MCF 10A (cell line): ENCODE measurements around the gene WNK1. TPM values are rescaled to one million over a fixed set of nuclear protein-coding genes. Genes with fewer than 3 reads are reported as not detected.

Source experiments
- BruUV-seq: library from RNA; stranded (reverse); fragments of 400-500 nt; replicated peaks from 2 replicates; lab custom pipeline; 2021; lab: Mats Ljungman, UMichigan
- CTCF ChIA-PET: fragments of 300-600 bp; sonication (Branson Sonifier 250); formaldehyde crosslinking; extraction: SDS; loops from one replicate; lab custom pipeline; 2021; ENCODE audit warnings: antibody characterized with exemption, inconsistent platforms; lab: Yijun Ruan, JAX
- POLR2A ChIA-PET: fragments of 300-600, 350-650 bp; sonication (Branson Sonifier 250); formaldehyde crosslinking; extraction: SDS; loops from one replicate; lab custom pipeline; 2020; ENCODE audit warnings: antibody characterized with exemption, inconsistent platforms; lab: Yijun Ruan, JAX
- DNase-seq: peaks from one replicate; pipeline ENCODE4 v3.0.0-alpha.2; 2018; ENCODE audit not compliant: unreplicated experiment
- H3K27ac Mint-ChIP-seq: one replicate; pipeline ENCODE4 v1.8.0; 2022; ENCODE audit warnings: mild to moderate bottlenecking, low read depth, mixed read lengths; ENCODE audit not compliant: unreplicated experiment
- H3K27me3 Mint-ChIP-seq: one replicate; pipeline ENCODE4 v1.8.0; 2022; ENCODE audit warnings: mixed read lengths; ENCODE audit not compliant: insufficient read depth, unreplicated experiment
- H3K36me3 Mint-ChIP-seq: one replicate; pipeline ENCODE4 v1.8.0; 2022; ENCODE audit warnings: mild to moderate bottlenecking, moderate library complexity, mixed read lengths; ENCODE audit not compliant: insufficient read depth, unreplicated experiment
- H3K4me1 Mint-ChIP-seq: one replicate; pipeline ENCODE4 v1.8.0; 2022; ENCODE audit warnings: mixed read lengths; ENCODE audit not compliant: insufficient read depth, unreplicated experiment
- H3K4me3 Mint-ChIP-seq: one replicate; pipeline ENCODE4 v1.8.0; 2022; ENCODE audit warnings: mild to moderate bottlenecking, moderate library complexity, mixed read lengths; ENCODE audit not compliant: unreplicated experiment
- H3K9me3 Mint-ChIP-seq: one replicate; pipeline ENCODE4 v1.8.0; 2022; ENCODE audit warnings: mixed read lengths; ENCODE audit not compliant: unreplicated experiment
- intact Hi-C: fragments of 100-400 bp; cut with micrococcal nuclease; formaldehyde crosslinking; loops from 2 replicates; pipeline ENCODE4 v1.14.1; 2022
- total RNA-seq: library from RNA; stranded (reverse); gene quantifications from 2 replicates; pipeline ENCODE4 v1.2.3, GENCODE V29; 2022
- TF ChIP-seq, protein P1 (sequence below): fragments of 200-600 bp; IDR thresholded peaks from one replicate; pipeline ENCODE4 v1.8.0; 2022; ENCODE audit warnings: antibody characterized with exemption, mild to moderate bottlenecking; ENCODE audit not compliant: unreplicated experiment

The WNK1 gene
- total RNA-seq, 1 experiment from 2014 or later, result 139 TPM

- H3K9me3 Mint-ChIP-seq, result no peaks in the 10 kb centered on the region
- TF ChIP-seq, protein P1, sequence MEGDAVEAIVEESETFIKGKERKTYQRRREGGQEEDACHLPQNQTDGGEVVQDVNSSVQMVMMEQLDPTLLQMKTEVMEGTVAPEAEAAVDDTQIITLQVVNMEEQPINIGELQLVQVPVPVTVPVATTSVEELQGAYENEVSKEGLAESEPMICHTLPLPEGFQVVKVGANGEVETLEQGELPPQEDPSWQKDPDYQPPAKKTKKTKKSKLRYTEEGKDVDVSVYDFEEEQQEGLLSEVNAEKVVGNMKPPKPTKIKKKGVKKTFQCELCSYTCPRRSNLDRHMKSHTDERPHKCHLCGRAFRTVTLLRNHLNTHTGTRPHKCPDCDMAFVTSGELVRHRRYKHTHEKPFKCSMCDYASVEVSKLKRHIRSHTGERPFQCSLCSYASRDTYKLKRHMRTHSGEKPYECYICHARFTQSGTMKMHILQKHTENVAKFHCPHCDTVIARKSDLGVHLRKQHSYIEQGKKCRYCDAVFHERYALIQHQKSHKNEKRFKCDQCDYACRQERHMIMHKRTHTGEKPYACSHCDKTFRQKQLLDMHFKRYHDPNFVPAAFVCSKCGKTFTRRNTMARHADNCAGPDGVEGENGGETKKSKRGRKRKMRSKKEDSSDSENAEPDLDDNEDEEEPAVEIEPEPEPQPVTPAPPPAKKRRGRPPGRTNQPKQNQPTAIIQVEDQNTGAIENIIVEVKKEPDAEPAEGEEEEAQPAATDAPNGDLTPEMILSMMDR, result no peak
- POLR2A ChIA-PET, result interaction anchor here (0.8 to 1.2 kb wide), 4 partner anchors 10 to 235 kb away, joined by 3 to 4 read pairs (median 3); no protein-coding TSS in a partner anchor
- H3K27ac Mint-ChIP-seq, result no peak overlapping the region
- peaks cover 9% of the 10 kb centered on the region for H3K36me3 Mint-ChIP-seq
- no TSS peak for BruUV-seq
- CTCF ChIA-PET, result interaction anchor here (0.6 to 1.4 kb wide), 4 partner anchors 9 to 91 kb away, joined by 3 to 4 read pairs (median 3); no protein-coding TSS in a partner anchor
- H3K4me3 Mint-ChIP-seq, result no peak overlapping the region
- peaks cover 23% of the 10 kb centered on the region for H3K4me1 Mint-ChIP-seq
- DNase-seq, result no peak
- no peaks in the 10 kb centered on the region for H3K27me3 Mint-ChIP-seq
- intact Hi-C loops, result no loop called here
Measured at GRCh38 chr12:806200-806791, 53.9 kb downstream of the WNK1 start.

- H3K36me3 Mint-ChIP-seq, result peaks cover 5% of the 10 kb centered on the region
- intact Hi-C loops, result no loop called here
- no TSS peak for BruUV-seq
- TF ChIP-seq, protein P1, result no peak
- H3K4me3 Mint-ChIP-seq, result no peak overlapping the region
- no peaks in the 10 kb centered on the region for H3K9me3 Mint-ChIP-seq
- H3K27ac Mint-ChIP-seq, result no peak overlapping the region
- H3K27me3 Mint-ChIP-seq, result no peaks in the 10 kb centered on the region
- ChIA-PET CTCF (interaction anchor here (0.6 to 0.9 kb wide), 3 partner anchors 10 to 163 kb away, joined by 3 to 5 read pairs (median 3); no protein-coding TSS in a partner anchor), POLR2A (interaction anchor here (0.7 kb wide), 2 partner anchors 111 to 289 kb away, joined by 3 to 4 read pairs; no protein-coding TSS in a partner anchor)
- DNase-seq, result no peak
- H3K4me1 Mint-ChIP-seq, result peaks cover 26% of the 10 kb centered on the region
Measured at GRCh38 chr12:807041-807735, 54.8 kb downstream of the WNK1 start.

DNA sequence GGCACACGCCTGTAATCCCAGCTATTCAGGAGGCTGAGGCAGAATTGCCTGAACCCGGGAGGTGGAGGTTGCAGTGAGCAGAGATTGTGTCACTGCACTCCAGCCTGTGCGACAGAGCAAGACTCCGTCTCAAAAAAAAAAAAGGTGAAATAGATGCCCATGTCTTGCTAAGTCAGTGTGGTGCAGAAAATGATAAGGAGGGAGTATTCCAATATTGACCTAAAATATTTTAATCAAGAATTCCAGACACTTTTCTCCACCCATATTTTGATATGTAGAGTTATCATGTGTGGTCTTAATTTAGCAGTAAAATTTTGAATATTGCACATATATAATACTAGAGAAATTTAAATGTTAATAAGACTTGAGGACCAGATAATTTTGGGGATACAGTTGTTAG lies 57.7 kb downstream of the WNK1 start:
- Mint-ChIP-seq H3K4me1 (peaks cover 28% of the 10 kb centered on the region), H3K9me3 (no peaks in the 10 kb centered on the region), H3K4me3 (no peak overlapping the region), H3K27ac (no peak overlapping the region), H3K36me3 (peaks cover 14% of the 10 kb centered on the region), H3K27me3 (no peaks in the 10 kb centered on the region)
- BruUV-seq, result no TSS peak
- intact Hi-C loops, result no loop called here
- no peak for DNase-seq
- ChIA-PET POLR2A (interaction anchor here (0.7 to 2.2 kb wide), 4 partner anchors 10 to 151 kb away, joined by 3 to 20 read pairs (median 6); no protein-coding TSS in a partner anchor), CTCF (interaction anchor here (0.8 kb wide), 1 partner anchor 58 kb away, joined by 3 read pairs; the partner anchor contains the start of gene WNK1)
- TF ChIP-seq, protein P1, result no peak
